K562 (cell line): Measurements from ENCODE around the gene FBLN7. TPM values are rescaled to one million over a fixed set of nuclear protein-coding genes. Genes with fewer than 3 reads are reported as not detected.

ENCODE experiments used
- ATAC-seq: fragments of 200-7000 bp; cut with Tn5 transposase; 3 replicates; pipeline ENCODE4 v1.9.1; 2020; ENCODE audit warnings: moderate library complexity
- BruUV-seq: library from RNA; stranded (reverse); fragments of 400-500 nt; replicated peaks from 2 replicates; lab custom pipeline; 2021; lab: Mats Ljungman, UMichigan
- CTCF ChIA-PET: fragments of 300-600 bp; formaldehyde crosslinking; extraction: SDS; loops from one replicate; lab custom pipeline; 2021; ENCODE audit warnings: low intra/inter-chr PET ratio; lab: Yijun Ruan, JAX
- POLR2A ChIA-PET: fragments of 300-600, 350-650 bp; sonication (Branson Sonifier 250); formaldehyde crosslinking; extraction: SDS; loops from one replicate; lab custom pipeline; 2021; ENCODE audit warnings: antibody characterized with exemption, inconsistent platforms; lab: Yijun Ruan, JAX
- DNase-seq, 4 experiments: peaks; one replicate each; pipeline versions ENCODE4 v3.0.0 to v3.0.0-alpha.2; 2011 to 2018; ENCODE audit warnings: low spot score in 3 of 4, mixed read lengths in 3 of 4; ENCODE audit errors: extremely low read depth in 1 of 4
- FAIRE-seq: peaks from 2 replicates; lab custom pipeline; 2011; peaks lifted over from hg19 to GRCh38; lab: Jason Lieb, UNC
- H2AFZ ChIP-seq: 2 replicates; pipeline ENCODE4 v1.6.0; 2011; ENCODE audit warnings: low read depth, low read length, control low read depth, inconsistent platforms
- H3K27ac ChIP-seq: fragments of 200-600 bp; 3 replicates; pipeline ENCODE4 v1.8.0; 2011; ENCODE audit warnings: low read depth, mild to moderate bottlenecking, control low read depth, inconsistent platforms, low read length, moderate library complexity, mixed read lengths; ENCODE audit errors: extremely low read depth
- H3K27me3 ChIP-seq, 2 experiments: fragments of 300-600 bp in 1 of 2; 2 replicates in 1 of 2; 3 replicates in 1 of 2; pipeline versions ENCODE4 v1.6.0 to v1.8.0; 2011; ENCODE audit warnings: inconsistent platforms in 2 of 2, low read length in 2 of 2, mild to moderate bottlenecking in 1 of 2, mixed read lengths in 1 of 2, moderate library complexity in 1 of 2; ENCODE audit not compliant: control insufficient read depth in 2 of 2, insufficient read depth in 2 of 2
- H3K36me3 ChIP-seq: fragments of 300-600 bp; 3 replicates; pipeline ENCODE4 v1.8.0; 2011; ENCODE audit warnings: mild to moderate bottlenecking, low read length, inconsistent platforms; ENCODE audit not compliant: control insufficient read depth, insufficient read depth
- H3K4me1 ChIP-seq, 2 experiments: fragments of 200-600 bp in 1 of 2; replicated peaks in 1 of 2; 2 replicates in 1 of 2; 3 replicates in 1 of 2; pipeline versions ENCODE4 v1.5.1 to v1.8.0; 2011; ENCODE audit warnings: inconsistent platforms in 2 of 2, low read length in 2 of 2, mild to moderate bottlenecking in 1 of 2, mixed read lengths in 1 of 2, moderate library complexity in 1 of 2; ENCODE audit not compliant: control insufficient read depth in 2 of 2, insufficient read depth in 2 of 2
- H3K4me2 ChIP-seq: 2 replicates; pipeline ENCODE4 v1.6.1; 2011; ENCODE audit warnings: low read length, control low read depth, inconsistent platforms, mixed read lengths; ENCODE audit not compliant: insufficient read depth
- H3K4me3 ChIP-seq: fragments of 200-600 bp; sonication (generic), shearing (Covaris generic); 2 replicates; pipeline ENCODE4 v1.5.1; 2016; ENCODE audit warnings: control low read depth, inconsistent platforms
- H3K79me2 ChIP-seq: fragments of 200-600 bp; 3 replicates; pipeline ENCODE4 v1.8.0; 2011; ENCODE audit warnings: low read length, inconsistent platforms; ENCODE audit not compliant: control insufficient read depth, insufficient read depth
- H3K9ac ChIP-seq, 2 experiments: 2 replicates each; pipeline versions ENCODE4 v1.6.0 to v1.6.1; 2011; ENCODE audit warnings: low read depth in 2 of 2, low read length in 2 of 2, control low read depth in 1 of 2, inconsistent platforms in 1 of 2, mild to moderate bottlenecking in 1 of 2, mixed read lengths in 1 of 2; ENCODE audit not compliant: insufficient read depth in 1 of 2
- H3K9me1 ChIP-seq: one replicate; pipeline ENCODE4 v1.6.0; 2011; ENCODE audit warnings: inconsistent platforms, mild to moderate bottlenecking, low read length, moderate library complexity; ENCODE audit not compliant: control insufficient read depth, insufficient read depth
- H3K9me3 ChIP-seq: replicated peaks from 2 replicates; pipeline ENCODE4 v1.5.1; 2011; ENCODE audit warnings: low read depth, low read length, inconsistent platforms; ENCODE audit not compliant: control insufficient read depth, insufficient read depth
- H4K20me1 ChIP-seq: replicated peaks from 2 replicates; pipeline ENCODE4 v1.6.1; 2011; ENCODE audit warnings: low read length, inconsistent platforms, mixed read lengths; ENCODE audit not compliant: control insufficient read depth, insufficient read depth
- ADNP ChIP-seq: fragments of 200-800 bp; sonication (Bioruptor generic); IDR thresholded peaks from 2 replicates; pipeline ENCODE4 v1.6.1; 2016; ENCODE audit warnings: missing genetic modification characterization, missing compliant biosample characterization
- BRF1 ChIP-seq: IDR thresholded peaks from 3 replicates; pipeline ENCODE4 v1.6.1; 2011; ENCODE audit warnings: borderline replicate concordance, mild to moderate bottlenecking; ENCODE audit not compliant: insufficient read length; ENCODE audit errors: extremely low read depth
- E2F6 ChIP-seq, 2 experiments: IDR thresholded peaks; 2 replicates each; pipeline ENCODE4 v1.6.1; 2011; ENCODE audit warnings: borderline replicate concordance in 1 of 2, control low read depth in 1 of 2, low read depth in 1 of 2, low read length in 1 of 2, mild to moderate bottlenecking in 1 of 2, mixed read lengths in 1 of 2, moderate library complexity in 1 of 2; ENCODE audit not compliant: insufficient read depth in 1 of 2, insufficient read length in 1 of 2, poor library complexity in 1 of 2, severe bottlenecking in 1 of 2; ENCODE audit errors: extremely low read depth in 1 of 2
- ETV5 ChIP-seq: sonication (generic); formaldehyde crosslinking; IDR thresholded peaks from 2 replicates; pipeline ENCODE4 v1.4.0; 2020; ENCODE audit warnings: low read depth, mild to moderate bottlenecking, missing genetic modification reagents
- HMG20B ChIP-seq: fragments of 250-450 bp; sonication (Bioruptor Pico); IDR thresholded peaks from 2 replicates; pipeline ENCODE4 v1.5.0; 2021; ENCODE audit warnings: mild to moderate bottlenecking
- MEF2D ChIP-seq: conservative IDR thresholded peaks from 2 replicates; pipeline ENCODE4 v1.6.1; 2016; ENCODE audit warnings: low read depth, missing genetic modification characterization, missing compliant biosample characterization
- NCOA6 ChIP-seq: fragments of 450-650 bp; IDR thresholded peaks from 2 replicates; pipeline ENCODE4 v1.6.1; 2017; ENCODE audit warnings: mild to moderate bottlenecking
- SMAD3 ChIP-seq: fragments of 450-650 bp; formaldehyde crosslinking; conservative IDR thresholded peaks from 2 replicates; pipeline ENCODE4 v1.4.0; 2020; ENCODE audit warnings: mild to moderate bottlenecking
- ZKSCAN3 ChIP-seq: fragments of 250-450 bp; sonication (Bioruptor Pico); IDR thresholded peaks from 2 replicates; pipeline ENCODE4 v1.4.0; 2020
- ZNF197 ChIP-seq: fragments of 200-800 bp; sonication (Bioruptor generic); IDR thresholded peaks from 2 replicates; pipeline ENCODE4 v1.6.1; 2016; ENCODE audit warnings: low read depth, missing genetic modification characterization, missing compliant biosample characterization
- ZNF217 ChIP-seq: sonication (generic); formaldehyde crosslinking; IDR thresholded peaks from 2 replicates; pipeline ENCODE4 v1.8.0; 2022; ENCODE audit warnings: mild to moderate bottlenecking, missing genetic modification reagents
- ZNF639 ChIP-seq, 2 experiments: fragments of 200-800 bp in 1 of 2; sonication (Bioruptor generic) in 1 of 2; sonication (generic) in 1 of 2; formaldehyde crosslinking in 1 of 2; IDR thresholded peaks in 1 of 2; conservative IDR thresholded peaks in 1 of 2; 2 replicates each; pipeline versions ENCODE4 v1.5.0 to v1.6.1; 2016 to 2020; ENCODE audit warnings: missing compliant biosample characterization in 1 of 2, missing genetic modification characterization in 1 of 2, missing genetic modification reagents in 1 of 2
- ZNF696 ChIP-seq: fragments of 250-450 bp; sonication (Bioruptor Pico); conservative IDR thresholded peaks from 2 replicates; pipeline ENCODE4 v1.4.0; 2020; ENCODE audit warnings: mild to moderate bottlenecking, moderate library complexity
- WGBS: fragments of 100-300 bp; shearing (Covaris generic); methylation state at CpG from one replicate; pipeline ENCODE4 v1.1.6; 2016; ENCODE audit warnings: low coverage, mixed read lengths; ENCODE audit not compliant: insufficient coverage; ENCODE audit errors: missing lambda C conversion rate; 5-methylcytosine and 5-hydroxymethylcytosine counted together
- in situ Hi-C: fragments of 300-500 bp; cut with MboI; formaldehyde crosslinking; loops from 4 replicates; pipeline ENCODE4 v1.15.0; 2018; ENCODE audit warnings: inconsistent platforms, mixed read lengths
- intact Hi-C: fragments of 100-400 bp; cut with micrococcal nuclease; formaldehyde crosslinking; loops from 2 replicates; pipeline ENCODE4 v1.14.2; 2022
- polyA plus RNA-seq, 8 experiments: library from polyadenylated mRNA; depleted of rRNA in 4 of 8; stranded (reverse) in 5 of 8; unstranded in 3 of 8; fragments of >200 nt; fragmentation: Nextera tagmentation in 2 of 8; fragmentation: Illumina TruSeq in 1 of 8; extraction: Ambion mirVana in 2 of 8; extraction: Trizol in 1 of 8; gene quantifications; 2 replicates each; pipeline versions ENCODE4 v1.2.1 to v1.2.3, GENCODE V29; 2011 to 2014; ENCODE audit warnings: inconsistent platforms in 1 of 8, missing spikeins in 1 of 8
- total RNA-seq, 7 experiments: library from RNA; depleted of rRNA in 6 of 7; stranded (reverse); fragments of >200 nt in 6 of 7; fragmentation: Illumina TruSeq in 2 of 7; extraction: Trizol in 2 of 7; gene quantifications; 2 replicates each; pipeline versions ENCODE4 v1.2.1 to v1.2.3, GENCODE V29; 2011 to 2021; ENCODE audit warnings: low replicate concordance in 1 of 7

FBLN7 gene
- total and polyA plus RNA-seq, 9 of the 15 experiments (the other 6 are each of a cell fraction or from before 2014, with no cell fraction given), result 0.13 TPM; not detected in 8

GRCh38 chr2:112092286-112093041 lies 45.7 kb upstream of the FBLN7 start:
- H3K9me1 ChIP-seq, result no peaks in the 10 kb centered on the region
- no peak for DNase-seq
- in situ Hi-C loops, result no loop called here
- H3K36me3 ChIP-seq, result peaks cover 42% of the 10 kb centered on the region
- FAIRE-seq, result no peak
- no peak overlapping the region for H3K9ac ChIP-seq
- H3K27ac ChIP-seq, result no peak overlapping the region
- H4K20me1 ChIP-seq, result no peaks in the 10 kb centered on the region
- TF ChIP-seq HMG20B (CRISPR knock-in tag) (no peak), ZNF197 (CRISPR knock-in tag) (no peak), ZNF696 (no peak), ZNF217 (CRISPR knock-in tag) (no peak)
- H3K4me2 ChIP-seq, result no peak overlapping the region
- ChIA-PET POLR2A (interaction anchor here (0.9 kb wide), 1 partner anchor 29 kb away, joined by 3 read pairs; no protein-coding TSS in a partner anchor), CTCF (no interaction called here)
- no peaks in the 10 kb centered on the region for H3K79me2 ChIP-seq
- WGBS, result 70% methylated on average over 6 of the region's 6 CpGs
- H3K27me3 ChIP-seq, result no peaks in the 10 kb centered on the region
- BruUV-seq, result no TSS peak
- H3K4me1 ChIP-seq, result no peaks in the 10 kb centered on the region
- no peak overlapping the region for H3K4me3 ChIP-seq
- ATAC-seq, result no peak
- H2AFZ ChIP-seq, result no peak overlapping the region
- intact Hi-C loops, result no loop called here
- no peaks in the 10 kb centered on the region for H3K9me3 ChIP-seq

- Histone ChIP-seq H3K9me1 (no peaks in the 10 kb centered on the region), H3K27ac (no peak overlapping the region), H3K4me1 (no peaks in the 10 kb centered on the region), H2AFZ (no peak overlapping the region), H3K9me3 (no peaks in the 10 kb centered on the region), H3K36me3 (peaks cover 36% of the 10 kb centered on the region), H3K4me2 (no peak overlapping the region), H3K9ac (no peak overlapping the region), H4K20me1 (no peaks in the 10 kb centered on the region), H3K27me3 (no peaks in the 10 kb centered on the region), H3K79me2 (no peaks in the 10 kb centered on the region), H3K4me3 (no peak overlapping the region)
- in situ Hi-C loops (no loop called here), intact Hi-C loops (no loop called here)
- no peak for ATAC-seq
- 40% methylated on average over 1 of the region's 1 CpG for WGBS
- POLR2A ChIA-PET, result interaction anchor here (0.9 kb wide), 1 partner anchor 30 kb away, joined by 3 read pairs; no protein-coding TSS in a partner anchor
- no peak for FAIRE-seq
- BruUV-seq, result no TSS peak
- CTCF ChIA-PET, result no interaction called here
- no peak for DNase-seq
- TF ChIP-seq BRF1 (no peak), NCOA6 (no peak), ZNF639 (CRISPR knock-in tag; conservative IDR thresholded peaks at IDR 0.05 in 1 of 2, IDR thresholded peaks at IDR 0.05 in 1 of 2) (no peak), ETV5 (CRISPR knock-in tag) (no peak), MEF2D (no peak), SMAD3 (CRISPR knock-in tag) (no peak), ZKSCAN3 (no peak), E2F6 (IDR thresholded peaks at IDR 0.05; ENCODE audit: borderline replicate concordance in 1 of 2, extremely low read depth in 1 of 2, insufficient read depth in 1 of 2, insufficient read length in 1 of 2, low read depth in 1 of 2, low read length in 1 of 2, poor library complexity in 1 of 2, severe bottlenecking in 1 of 2) (no peak), ADNP (tag) (no peak)
Measured at GRCh38 chr2:112093216-112093615, 45.0 kb upstream of the FBLN7 start.
